Neural crest cell (in vitro differentiated cells): ENCODE data around the gene PRDM1. TPM values are rescaled to one million over a fixed set of nuclear protein-coding genes. Genes with fewer than 3 reads are reported as not detected.
A peak's percentile ranks its signal among the peaks of the same experiment; 100 is the strongest.

ENCODE experiments used
- DNase-seq: peaks from one replicate; pipeline ENCODE4 v3.0.0; 2021; ENCODE audit warnings: low read depth, mixed read lengths, low spot score
- H3K27ac Mint-ChIP-seq: one replicate; pipeline ENCODE4 v1.8.0; 2021; ENCODE audit warnings: mild to moderate bottlenecking, mixed read lengths; ENCODE audit not compliant: unreplicated experiment
- H3K27me3 Mint-ChIP-seq: 2 replicates; pipeline ENCODE4 v1.8.0; 2021; ENCODE audit warnings: low read depth, mild to moderate bottlenecking, mixed read lengths
- H3K36me3 Mint-ChIP-seq: 2 replicates; pipeline ENCODE4 v1.8.0; 2021; ENCODE audit warnings: low read depth, mild to moderate bottlenecking, mixed read lengths
- H3K4me1 Mint-ChIP-seq: 2 replicates; pipeline ENCODE4 v1.8.0; 2021; ENCODE audit warnings: mixed read lengths
- H3K4me3 Mint-ChIP-seq: one replicate; pipeline ENCODE4 v1.8.0; 2021; ENCODE audit warnings: mild to moderate bottlenecking, mixed read lengths
- H3K9me3 Mint-ChIP-seq: 2 replicates; pipeline ENCODE4 v1.8.0; 2021; ENCODE audit warnings: mixed read lengths
- CTCF ChIP-seq: fragments of 200-600 bp; sonication (generic); conservative IDR thresholded peaks from 2 replicates; pipeline ENCODE4 v1.5.0; 2021; ENCODE audit warnings: antibody characterized with exemption, mild to moderate bottlenecking
- total RNA-seq: library from RNA; stranded (reverse); gene quantifications from 2 replicates; pipeline ENCODE4 v1.2.1, GENCODE V29; 2021

Gene PRDM1
- total RNA-seq, 1 donor from 2014 or later: 1.2 TPM

- Mint-ChIP-seq H3K9me3 (no peaks in the 10 kb centered on the region), H3K36me3 (no peaks in the 10 kb centered on the region), H3K27me3 (peaks cover 12% of the 10 kb centered on the region), H3K4me3 (no peak overlapping the region), H3K4me1 (no peaks in the 10 kb centered on the region), H3K27ac (peak overlapping the region; percentile 81)
- no peak for TF ChIP-seq CTCF
- DNase-seq: no peak
Measured at GRCh38 chr6:106105493-106105892, 19.4 kb downstream of the PRDM1 start.

- Mint-ChIP-seq H3K4me3 (no peak overlapping the region), H3K36me3 (no peaks in the 10 kb centered on the region), H3K9me3 (no peaks in the 10 kb centered on the region), H3K27me3 (peaks cover 2% of the 10 kb centered on the region), H3K27ac (no peak overlapping the region), H3K4me1 (no peaks in the 10 kb centered on the region)
- TF ChIP-seq CTCF: no peak
- DNase-seq: no peak
Measured at GRCh38 chr6:106106276-106107042, 20.3 kb downstream of the PRDM1 start.

GRCh38 chr6:106107043-106107613 is 21.0 kb downstream of the PRDM1 start:
- DNase-seq: no peak
- Mint-ChIP-seq H3K4me1 (no peaks in the 10 kb centered on the region), H3K36me3 (no peaks in the 10 kb centered on the region), H3K9me3 (no peaks in the 10 kb centered on the region), H3K4me3 (no peak overlapping the region), H3K27ac (no peak overlapping the region), H3K27me3 (no peaks in the 10 kb centered on the region)
- no peak for TF ChIP-seq CTCF

- Mint-ChIP-seq H3K36me3 (no peaks in the 10 kb centered on the region), H3K27me3 (no peaks in the 10 kb centered on the region), H3K4me1 (no peaks in the 10 kb centered on the region), H3K4me3 (no peak overlapping the region), H3K27ac (peak overlapping the region; percentile 75), H3K9me3 (no peaks in the 10 kb centered on the region)
- no peak for TF ChIP-seq CTCF
- DNase-seq: no peak
Measured at GRCh38 chr6:106108129-106108528, 22.0 kb downstream of the PRDM1 start.

- Mint-ChIP-seq H3K27ac (no peak overlapping the region), H3K36me3 (no peaks in the 10 kb centered on the region), H3K9me3 (no peaks in the 10 kb centered on the region), H3K4me1 (no peaks in the 10 kb centered on the region), H3K27me3 (no peaks in the 10 kb centered on the region), H3K4me3 (no peak overlapping the region)
- DNase-seq: no peak
- no peak for TF ChIP-seq CTCF
Measured at GRCh38 chr6:106109029-106109428, 22.9 kb downstream of the PRDM1 start.
